SK-N-SH treated with all-trans-retinoic acid at 6 μM for 48 hours (cell line): ENCODE data around the gene GANC.

ENCODE experiments used
- ARNTL ChIP-seq: fragments of 450-650 bp; formaldehyde crosslinking; IDR thresholded peaks from 2 replicates; pipeline ENCODE4 v1.5.0; 2020; ENCODE audit warnings: low read depth, mild to moderate bottlenecking, moderate library complexity, borderline replicate concordance
- CREB5 ChIP-seq: fragments of 250-450 bp; sonication (Bioruptor Pico); IDR thresholded peaks from 2 replicates; pipeline ENCODE4 v1.5.1; 2020; ENCODE audit warnings: low read depth, mild to moderate bottlenecking, moderate library complexity
- OSR1 ChIP-seq: fragments of 250-450 bp; sonication (Bioruptor Pico); IDR thresholded peaks from 2 replicates; pipeline ENCODE4 v1.8.0; 2022; ENCODE audit warnings: moderate library complexity, mild to moderate bottlenecking, inconsistent platforms
- PATZ1 ChIP-seq: fragments of 250-450 bp; sonication (Bioruptor Pico); IDR thresholded peaks from 2 replicates; pipeline ENCODE4 v1.8.0; 2020; ENCODE audit warnings: mild to moderate bottlenecking, moderate library complexity, borderline replicate concordance
- RARB ChIP-seq: fragments of 250-450 bp; sonication (Bioruptor Pico); IDR thresholded peaks from 2 replicates; pipeline ENCODE4 v1.8.0; 2021; ENCODE audit warnings: mild to moderate bottlenecking, moderate library complexity
- TCF4 ChIP-seq: fragments of 250-450 bp; sonication (Bioruptor Pico); IDR thresholded peaks from 2 replicates; pipeline ENCODE4 v1.8.0; 2021; ENCODE audit warnings: mild to moderate bottlenecking, moderate library complexity, borderline replicate concordance
- TOX ChIP-seq: fragments of 250-450 bp; sonication (Bioruptor Pico); IDR thresholded peaks from 2 replicates; pipeline ENCODE4 v1.8.0; 2021; ENCODE audit warnings: mild to moderate bottlenecking, moderate library complexity, borderline replicate concordance
- ZFP3 ChIP-seq: fragments of 250-450 bp; sonication (Bioruptor Pico); IDR thresholded peaks from 2 replicates; pipeline ENCODE4 v1.5.0; 2020; ENCODE audit warnings: mild to moderate bottlenecking, moderate library complexity
- ZFP30 ChIP-seq: fragments of 450-650 bp; formaldehyde crosslinking; IDR thresholded peaks from 2 replicates; pipeline ENCODE4 v1.5.0; 2022; ENCODE audit warnings: mild to moderate bottlenecking, moderate library complexity

GRCh38 chr15:42354824-42355223, 81.8 kb downstream of the GANC start:
- no peak for TF ChIP-seq OSR1 (CRISPR knock-in tag)
- no peak for TF ChIP-seq ZFP3 (CRISPR knock-in tag)
- TF ChIP-seq RARB (CRISPR knock-in tag): no peak
- TF ChIP-seq CREB5 (CRISPR knock-in tag): no peak
- no peak for TF ChIP-seq TOX (CRISPR knock-in tag)
- no peak for TF ChIP-seq ARNTL (CRISPR knock-in tag)
- no peak for TF ChIP-seq TCF4 (CRISPR knock-in tag)
- no peak for TF ChIP-seq PATZ1 (CRISPR knock-in tag)
- no peak for TF ChIP-seq ZFP30 (CRISPR knock-in tag)
